ENCODE results near the gene NACC1. TPM values are rescaled to one million over a fixed set of nuclear protein-coding genes. Genes with fewer than 3 reads are reported as not detected.

The NACC1 gene
- total and polyA plus RNA-seq, 8 donors, result 7.0 to 25.3 (median 14.1) TPM

DNA sequence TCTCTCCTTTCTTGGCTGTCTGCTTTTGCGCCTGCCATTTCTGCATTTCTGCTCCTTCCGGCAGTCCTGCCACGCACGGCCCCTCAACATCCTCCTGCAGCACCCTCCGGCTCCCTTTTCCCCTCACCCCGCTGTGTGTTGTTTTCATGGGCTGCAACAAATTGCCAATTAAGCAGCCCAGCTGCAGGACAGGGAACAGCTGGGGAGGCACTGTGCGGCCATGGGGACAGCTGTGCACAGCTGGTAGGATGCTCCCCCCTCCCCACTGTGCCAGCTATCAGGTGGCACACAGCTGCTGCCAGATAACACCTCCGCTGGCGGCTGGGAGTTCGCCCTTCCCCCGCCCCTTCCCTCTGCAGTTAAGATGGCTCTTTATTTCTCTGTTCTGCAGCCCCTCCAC is 40.8 kb upstream of the NACC1 start:
- peaks cover 0 to 7% (median 0%) of the 10 kb centered on the region in 3 donors for H3K36me3 ChIP-seq
- no peaks in the 10 kb centered on the region for H3K27me3 ChIP-seq
- TF ChIP-seq, protein P1, sequence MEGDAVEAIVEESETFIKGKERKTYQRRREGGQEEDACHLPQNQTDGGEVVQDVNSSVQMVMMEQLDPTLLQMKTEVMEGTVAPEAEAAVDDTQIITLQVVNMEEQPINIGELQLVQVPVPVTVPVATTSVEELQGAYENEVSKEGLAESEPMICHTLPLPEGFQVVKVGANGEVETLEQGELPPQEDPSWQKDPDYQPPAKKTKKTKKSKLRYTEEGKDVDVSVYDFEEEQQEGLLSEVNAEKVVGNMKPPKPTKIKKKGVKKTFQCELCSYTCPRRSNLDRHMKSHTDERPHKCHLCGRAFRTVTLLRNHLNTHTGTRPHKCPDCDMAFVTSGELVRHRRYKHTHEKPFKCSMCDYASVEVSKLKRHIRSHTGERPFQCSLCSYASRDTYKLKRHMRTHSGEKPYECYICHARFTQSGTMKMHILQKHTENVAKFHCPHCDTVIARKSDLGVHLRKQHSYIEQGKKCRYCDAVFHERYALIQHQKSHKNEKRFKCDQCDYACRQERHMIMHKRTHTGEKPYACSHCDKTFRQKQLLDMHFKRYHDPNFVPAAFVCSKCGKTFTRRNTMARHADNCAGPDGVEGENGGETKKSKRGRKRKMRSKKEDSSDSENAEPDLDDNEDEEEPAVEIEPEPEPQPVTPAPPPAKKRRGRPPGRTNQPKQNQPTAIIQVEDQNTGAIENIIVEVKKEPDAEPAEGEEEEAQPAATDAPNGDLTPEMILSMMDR (IDR thresholded peaks at IDR 0.05), result no peak
- no peak overlapping the region for H3K4me3 ChIP-seq
- no peaks in the 10 kb centered on the region for H3K9me3 ChIP-seq
- FAIRE-seq (no peak), ATAC-seq (no peak), DNase-seq (no peak)
- intact Hi-C loops (cut with DNase I), result no loop called here
- H3K4me1 ChIP-seq, result peaks cover 0 to 3% (median 0%) of the 10 kb centered on the region in 3 donors
- no peak overlapping the region for H3K27ac ChIP-seq
- WGBS, 2 donors, result 70 to 77% methylated on average over 11 of the region's 11 CpGs

GRCh38 chr19:13078381-13078780 is 39.7 kb upstream of the NACC1 start:
- Histone ChIP-seq H3K4me3 (no peak overlapping the region), H3K27ac (no peak overlapping the region), H3K36me3 (peaks cover 0 to 7% (median 0%) of the 10 kb centered on the region in 3 donors), H3K9me3 (no peaks in the 10 kb centered on the region), H3K4me1 (peaks cover 0 to 3% (median 0%) of the 10 kb centered on the region in 3 donors), H3K27me3 (no peaks in the 10 kb centered on the region)
- DNase-seq (no peak), FAIRE-seq (no peak), ATAC-seq (no peak)
- intact Hi-C loops (cut with DNase I), result no loop called here
- 89% methylated on average over 10 of the region's 10 CpGs for WGBS, 2 donors
- TF ChIP-seq, protein P1 (IDR thresholded peaks at IDR 0.05), result no peak

DNA sequence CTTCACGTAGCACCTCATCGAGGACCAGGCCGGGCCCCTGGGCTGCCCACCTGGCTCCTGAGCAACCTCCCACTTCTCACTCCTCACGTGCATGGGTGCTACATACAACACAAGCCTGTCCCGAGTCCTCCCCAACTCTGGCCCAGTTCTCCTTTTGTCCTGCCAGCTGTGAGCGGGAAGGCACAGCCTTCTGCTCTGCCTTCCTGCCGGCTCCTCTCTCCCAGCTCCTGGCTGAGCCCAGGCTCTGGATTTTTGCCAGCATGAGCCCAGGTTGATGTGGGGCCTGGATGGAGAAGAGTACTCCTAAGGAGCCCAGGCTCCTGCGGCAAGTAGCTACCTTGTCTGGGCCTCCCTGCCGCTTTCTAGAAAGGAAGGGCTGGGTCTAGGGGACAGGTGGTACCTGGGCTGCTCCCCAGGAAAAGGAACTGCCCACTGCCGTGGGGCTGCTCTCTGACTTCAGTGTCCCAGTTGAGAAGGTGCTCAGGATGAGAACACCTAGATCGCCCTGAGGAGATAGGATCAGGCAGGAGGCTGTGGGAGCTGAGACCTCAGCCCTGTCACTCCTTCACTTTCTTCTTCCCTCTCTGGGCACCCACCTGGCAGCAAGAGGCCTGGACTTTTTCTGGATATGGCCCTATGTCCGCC is 39.0 kb upstream of the NACC1 start:
- Histone ChIP-seq H3K4me1 (peaks cover 0 to 3% (median 0%) of the 10 kb centered on the region in 3 donors), H3K27me3 (no peaks in the 10 kb centered on the region), H3K27ac (peak overlapping the region in 1 of 4 donors; percentile 5), H3K36me3 (peaks cover 0 to 1% (median 0%) of the 10 kb centered on the region in 3 donors), H3K9me3 (no peaks in the 10 kb centered on the region), H3K4me3 (no peak overlapping the region)
- DNase-seq, result no peak
- 81 to 86% methylated on average over 12 of the region's 12 CpGs for WGBS, 2 donors
- no peak for FAIRE-seq
- intact Hi-C loops (cut with DNase I), result no loop called here
- TF ChIP-seq, protein P1 (IDR thresholded peaks at IDR 0.05), result no peak
- ATAC-seq, result peak in 2 of 4 donors; percentile 5 to 14

DNA sequence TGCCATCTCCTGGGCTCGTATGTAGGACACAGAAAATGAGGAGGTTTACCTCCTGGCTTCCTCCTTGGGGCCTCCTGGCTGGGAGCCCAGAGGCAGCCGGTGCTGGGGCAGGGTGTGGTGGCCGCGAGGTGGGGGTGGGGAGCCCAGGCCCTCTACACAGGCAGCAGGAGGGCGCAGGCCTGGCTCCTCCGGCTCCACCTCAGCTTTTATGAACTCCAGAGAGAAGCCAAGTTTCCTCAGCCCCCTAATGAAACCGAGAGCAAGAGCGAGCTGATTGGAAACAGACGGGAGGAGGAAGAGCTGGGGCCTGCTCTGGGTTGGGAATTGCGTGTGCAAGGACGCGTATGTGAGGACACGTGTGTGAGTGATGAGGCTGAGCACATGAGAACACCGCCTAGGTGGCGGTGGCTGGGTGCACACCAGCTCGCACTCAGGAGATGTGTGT is 38.5 kb upstream of the NACC1 start:
- DNase-seq (no peak), ATAC-seq (peak in 3 of 4 donors; percentile 41 to 50 (median 48)), FAIRE-seq (no peak)
- Histone ChIP-seq H3K4me1 (peaks cover 0 to 3% (median 0%) of the 10 kb centered on the region in 3 donors), H3K27me3 (no peaks in the 10 kb centered on the region), H3K9me3 (no peaks in the 10 kb centered on the region), H3K4me3 (no peak overlapping the region), H3K27ac (peak overlapping the region in 1 of 4 donors; percentile 5), H3K36me3 (no peaks in the 10 kb centered on the region)
- intact Hi-C loops (cut with DNase I), result no loop called here
- TF ChIP-seq, protein P1 (IDR thresholded peaks at IDR 0.05), result no peak
- 68 to 75% methylated on average over 16 of the region's 16 CpGs for WGBS, 2 donors
